ENCODE results near the gene PLEKHM1.
"Not testable (repeated sequence)": the region's sequence is repeated elsewhere in the genome, so short reads cannot be mapped to it uniquely, and the experiment has no call there.

Gene PLEKHM1

DNA sequence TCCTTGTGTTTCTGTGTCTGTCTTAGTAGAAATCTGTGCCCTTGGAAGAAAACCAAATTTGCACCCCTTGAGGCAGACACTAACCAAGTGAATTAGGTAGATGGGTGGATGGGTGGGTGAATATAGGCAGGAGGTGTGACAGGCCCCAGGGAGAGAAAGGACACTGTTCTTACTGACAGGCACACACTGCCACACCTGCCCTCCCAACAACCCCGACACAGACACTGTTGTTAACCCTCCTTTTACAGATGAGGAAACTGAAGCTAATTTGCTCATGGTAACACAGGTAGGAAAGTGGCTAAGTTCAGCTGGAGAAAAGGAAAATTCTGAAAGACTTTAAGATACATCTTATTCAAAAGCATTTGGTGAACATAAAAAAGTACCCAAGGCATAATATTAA is 42.0 kb downstream of the PLEKHM1 start:
- H3K4me1 Mint-ChIP-seq (ENCODE audit: low read depth), result peaks cover 12% of the 10 kb centered on the region
- not testable (repeated sequence) for H3K36me3 Mint-ChIP-seq (ENCODE audit: low read depth); H3K4me3 Mint-ChIP-seq; H3K9me3 Mint-ChIP-seq; H3K27me3 Mint-ChIP-seq; H3K27ac Mint-ChIP-seq

- not testable (repeated sequence) for H3K27ac Mint-ChIP-seq
These were observed 42.5 kb downstream of the PLEKHM1 start for GRCh38 chr17:45448066-45448465.

GRCh38 chr17:45447650-45448049 is 42.9 kb downstream of the PLEKHM1 start:
- not testable (repeated sequence) for H3K36me3 Mint-ChIP-seq (ENCODE audit: low read depth); H3K27me3 Mint-ChIP-seq; H3K9me3 Mint-ChIP-seq; H3K4me3 Mint-ChIP-seq; H3K27ac Mint-ChIP-seq
- H3K4me1 Mint-ChIP-seq (ENCODE audit: low read depth), result peaks cover 12% of the 10 kb centered on the region

More at GRCh38 chr17:45448066-45448465, 42.5 kb downstream of the PLEKHM1 start:
- not testable (repeated sequence) for H3K36me3 Mint-ChIP-seq (ENCODE audit: low read depth); H3K27me3 Mint-ChIP-seq; H3K9me3 Mint-ChIP-seq; H3K4me3 Mint-ChIP-seq
- H3K4me1 Mint-ChIP-seq (ENCODE audit: low read depth), result peaks cover 12% of the 10 kb centered on the region

DNA sequence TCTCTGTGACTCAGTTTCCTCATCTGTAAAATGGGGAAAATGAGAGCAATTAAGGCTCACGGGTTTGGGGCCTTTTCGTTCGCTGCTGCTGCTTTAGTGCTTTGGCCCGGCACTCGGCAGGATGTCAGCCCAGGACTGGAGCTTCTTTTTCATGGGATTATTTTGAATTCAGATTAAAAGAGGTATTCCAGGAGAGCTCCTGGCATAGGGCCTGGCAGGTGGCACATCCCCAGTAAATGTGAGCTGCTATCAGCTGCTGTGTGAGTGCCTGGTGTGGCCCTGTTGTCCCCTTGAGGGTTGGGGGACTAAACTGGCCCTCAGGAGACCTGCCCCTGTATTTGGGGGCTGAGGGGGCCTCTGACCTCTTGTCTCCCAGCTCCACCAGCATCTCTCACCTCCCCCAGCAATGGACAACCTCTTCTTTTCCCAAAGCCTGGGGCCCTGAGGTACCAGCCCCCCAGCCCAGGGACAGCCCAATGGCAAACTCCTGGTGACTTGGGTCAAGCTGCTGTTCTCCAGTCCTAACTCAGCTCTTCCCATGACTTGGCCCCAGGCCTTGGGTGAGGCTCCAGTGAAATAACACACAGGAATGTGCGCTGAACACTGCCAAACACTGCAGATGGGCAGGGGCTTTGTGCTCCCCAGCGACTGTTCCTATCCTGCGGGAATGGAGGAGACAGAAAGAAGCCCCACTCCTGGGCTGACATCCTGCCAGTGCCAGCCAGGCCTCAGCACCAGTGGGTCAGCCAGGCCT is 43.5 kb downstream of the PLEKHM1 start:
- not testable (repeated sequence) for H3K4me3 Mint-ChIP-seq; H3K9me3 Mint-ChIP-seq; H3K27ac Mint-ChIP-seq; H3K36me3 Mint-ChIP-seq (ENCODE audit: low read depth); H3K27me3 Mint-ChIP-seq
- peaks cover 15% of the 10 kb centered on the region for H3K4me1 Mint-ChIP-seq (ENCODE audit: low read depth)

GRCh38 chr17:45445901-45446743 is 44.4 kb downstream of the PLEKHM1 start:
- peak overlapping the region; percentile 55 for H3K27ac Mint-ChIP-seq
- peak overlapping the region; percentile 10 for H3K4me3 Mint-ChIP-seq
- H3K36me3 Mint-ChIP-seq (ENCODE audit: low read depth); H3K9me3 Mint-ChIP-seq; H3K27me3 Mint-ChIP-seq: not testable (repeated sequence)
- H3K4me1 Mint-ChIP-seq (ENCODE audit: low read depth), result peaks cover 12% of the 10 kb centered on the region

- peaks cover 21% of the 10 kb centered on the region for H3K4me1 Mint-ChIP-seq (ENCODE audit: low read depth)
- H3K27ac Mint-ChIP-seq; H3K9me3 Mint-ChIP-seq; H3K27me3 Mint-ChIP-seq; H3K36me3 Mint-ChIP-seq (ENCODE audit: low read depth); H3K4me3 Mint-ChIP-seq: not testable (repeated sequence)
These were observed 45.4 kb downstream of the PLEKHM1 start for GRCh38 chr17:45444856-45445820.

GRCh38 chr17:45444301-45444700 is 46.2 kb downstream of the PLEKHM1 start:
- H3K36me3 Mint-ChIP-seq (ENCODE audit: low read depth); H3K27ac Mint-ChIP-seq; H3K4me3 Mint-ChIP-seq; H3K9me3 Mint-ChIP-seq; H3K27me3 Mint-ChIP-seq: not testable (repeated sequence)
- peaks cover 21% of the 10 kb centered on the region for H3K4me1 Mint-ChIP-seq (ENCODE audit: low read depth)

GRCh38 chr17:45443371-45444260 is 46.9 kb downstream of the PLEKHM1 start:
- H3K27me3 Mint-ChIP-seq; H3K27ac Mint-ChIP-seq; H3K4me3 Mint-ChIP-seq; H3K9me3 Mint-ChIP-seq; H3K36me3 Mint-ChIP-seq (ENCODE audit: low read depth): not testable (repeated sequence)
- H3K4me1 Mint-ChIP-seq (ENCODE audit: low read depth), result peaks cover 21% of the 10 kb centered on the region

GRCh38 chr17:45441526-45442310 is 48.8 kb downstream of the PLEKHM1 start:
- Mint-ChIP-seq H3K4me3 (no peak overlapping the region), H3K27ac (no peak overlapping the region), H3K9me3 (no peaks in the 10 kb centered on the region), H3K4me1 (ENCODE audit: low read depth) (peaks cover 21% of the 10 kb centered on the region), H3K36me3 (ENCODE audit: low read depth) (peaks cover 6% of the 10 kb centered on the region), H3K27me3 (no peaks in the 10 kb centered on the region)

DNA sequence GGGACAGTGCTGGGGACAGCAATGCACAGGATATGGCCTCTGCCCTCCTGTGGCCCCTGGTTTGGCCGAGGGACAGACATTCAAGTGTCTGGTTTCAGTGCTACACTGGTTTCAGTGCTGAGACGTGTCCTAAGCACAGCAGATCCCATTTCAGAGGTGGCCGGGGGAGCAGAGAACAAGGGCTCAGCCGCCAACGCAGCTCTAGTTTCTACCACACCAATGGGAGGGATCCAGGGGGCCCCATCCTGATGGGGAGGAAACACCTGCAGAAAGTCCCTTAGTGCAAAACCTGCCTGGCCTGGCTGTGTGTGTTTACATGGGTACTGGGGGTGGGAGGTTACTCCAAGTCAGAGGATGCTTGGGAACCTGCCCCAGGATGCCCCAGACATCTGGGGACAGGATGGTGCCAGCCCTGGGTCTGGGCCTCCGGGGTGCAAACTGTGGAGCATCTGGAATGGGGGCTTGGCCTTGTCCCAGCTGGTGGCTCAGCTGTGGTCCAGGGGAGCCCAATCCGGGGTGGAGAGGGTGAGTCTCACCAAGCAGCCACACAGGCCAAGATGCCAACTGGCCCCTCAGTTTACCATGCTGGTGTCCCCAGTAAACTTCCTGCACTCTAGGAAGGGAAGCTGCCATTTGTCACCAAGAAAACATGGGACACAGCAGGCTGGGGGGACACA is 49.5 kb downstream of the PLEKHM1 start:
- not testable (repeated sequence) for H3K4me3 Mint-ChIP-seq; H3K36me3 Mint-ChIP-seq (ENCODE audit: low read depth); H3K9me3 Mint-ChIP-seq; H3K27me3 Mint-ChIP-seq; H3K27ac Mint-ChIP-seq
- peaks cover 16% of the 10 kb centered on the region for H3K4me1 Mint-ChIP-seq (ENCODE audit: low read depth)

GRCh38 chr17:45440161-45440778 is 50.3 kb downstream of the PLEKHM1 start:
- no peak overlapping the region for H3K27ac Mint-ChIP-seq
- H3K27me3 Mint-ChIP-seq, result no peaks in the 10 kb centered on the region
- peaks cover 5% of the 10 kb centered on the region for H3K36me3 Mint-ChIP-seq (ENCODE audit: low read depth)
- H3K9me3 Mint-ChIP-seq, result no peaks in the 10 kb centered on the region
- no peak overlapping the region for H3K4me3 Mint-ChIP-seq
- H3K4me1 Mint-ChIP-seq (ENCODE audit: low read depth), result peaks cover 12% of the 10 kb centered on the region

GRCh38 chr17:45438931-45439610 is 51.5 kb downstream of the PLEKHM1 start:
- H3K36me3 Mint-ChIP-seq (ENCODE audit: low read depth), result no peaks in the 10 kb centered on the region
- no peaks in the 10 kb centered on the region for H3K27me3 Mint-ChIP-seq
- no peak overlapping the region for H3K4me3 Mint-ChIP-seq
- H3K4me1 Mint-ChIP-seq (ENCODE audit: low read depth), result peaks cover 12% of the 10 kb centered on the region
- no peaks in the 10 kb centered on the region for H3K9me3 Mint-ChIP-seq
- no peak overlapping the region for H3K27ac Mint-ChIP-seq

Measured in stimulated activated naive CD8-positive, alpha-beta T cell treated with anti-CD3 and anti-CD28 coated beads, Interleukin-15, Interleukin-2, amounts not matched to agents 100 ng/mL and 50 ng/mL, for 24 hours (primary cell).